ENCODE results near the gene EPHA4. TPM values are rescaled to one million over a fixed set of nuclear protein-coding genes. Genes with fewer than 3 reads are reported as not detected.

Gene EPHA4
- total RNA-seq, 4 donors from 2014 or later = 10.2 to 42.2 (median 20.6) TPM

- WGBS, 2 donors = 91 to 94% methylated on average over 5 of the region's 5 CpGs
- H3K36me3 ChIP-seq = no peaks in the 10 kb centered on the region
- H3K27me3 ChIP-seq = no peaks in the 10 kb centered on the region
- TF ChIP-seq EP300 (IDR thresholded peaks at IDR 0.05) (no peak), CTCF (IDR thresholded peaks at IDR 0.05) (no peak), POLR2A (IDR thresholded peaks at IDR 0.05) (no peak)
- no peaks in the 10 kb centered on the region for H3K9me3 ChIP-seq
- DNase-seq (ENCODE audit: low spot score in 2 of 2) = no peak
- no peak overlapping the region for H3K4me3 ChIP-seq
- no peaks in the 10 kb centered on the region for H3K4me1 ChIP-seq
- no peak overlapping the region for H3K27ac ChIP-seq
Measured at GRCh38 chr2:221485503-221485870, 86.6 kb downstream of the EPHA4 start.

DNA sequence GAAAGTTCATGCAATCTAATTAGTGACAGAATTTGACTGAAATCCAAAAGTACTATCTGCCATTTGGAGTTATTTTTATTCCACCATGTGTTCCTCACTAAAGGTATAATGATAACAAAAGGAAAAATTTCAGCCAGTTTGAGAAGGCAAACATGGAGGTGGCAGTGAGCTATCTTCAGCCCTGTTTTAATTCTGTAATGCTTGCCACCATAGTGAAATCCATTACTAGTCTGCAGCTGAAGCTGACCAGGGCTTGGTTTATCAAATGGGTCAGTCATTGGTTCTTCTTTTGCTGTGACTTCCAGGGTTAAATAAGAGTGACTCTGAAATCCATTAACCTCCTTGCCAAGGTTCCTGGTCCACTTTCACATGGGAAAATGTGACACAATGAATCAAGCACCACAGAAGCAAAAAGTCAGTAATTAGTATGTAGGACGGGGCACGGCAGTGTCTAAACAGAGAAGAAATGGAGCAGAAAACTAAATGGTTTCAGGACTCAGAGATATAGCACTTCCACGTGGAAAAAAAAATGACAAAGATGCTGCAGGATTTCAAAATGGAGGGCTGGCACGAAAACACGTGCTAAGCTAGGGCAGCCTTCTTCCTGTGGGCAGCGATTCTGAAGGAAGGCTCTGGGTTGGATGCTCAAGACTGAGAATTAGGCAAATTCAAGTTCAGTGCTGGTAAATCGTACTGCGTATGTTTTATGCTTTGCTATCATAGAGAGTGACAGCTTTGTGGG is 87.2 kb downstream of the EPHA4 start:
- no peak for DNase-seq (ENCODE audit: low spot score in 2 of 2)
- Histone ChIP-seq H3K4me1 (no peaks in the 10 kb centered on the region), H3K9me3 (no peaks in the 10 kb centered on the region), H3K4me3 (no peak overlapping the region), H3K27ac (no peak overlapping the region), H3K36me3 (no peaks in the 10 kb centered on the region), H3K27me3 (no peaks in the 10 kb centered on the region)
- TF ChIP-seq EP300 (IDR thresholded peaks at IDR 0.05) (no peak), POLR2A (IDR thresholded peaks at IDR 0.05) (no peak), CTCF (IDR thresholded peaks at IDR 0.05) (no peak)
- 88 to 94% methylated on average over 8 of the region's 8 CpGs for WGBS, 2 donors

GRCh38 chr2:221482666-221483455 is 89.2 kb downstream of the EPHA4 start:
- Histone ChIP-seq H3K27me3 (no peaks in the 10 kb centered on the region), H3K4me1 (no peaks in the 10 kb centered on the region), H3K36me3 (no peaks in the 10 kb centered on the region), H3K27ac (no peak overlapping the region), H3K9me3 (no peaks in the 10 kb centered on the region), H3K4me3 (no peak overlapping the region)
- DNase-seq (ENCODE audit: low spot score in 2 of 2) = no peak
- WGBS, 2 donors = 41 to 54% methylated on average over 12 of the region's 12 CpGs
- TF ChIP-seq EP300 (IDR thresholded peaks at IDR 0.05) (no peak), CTCF (IDR thresholded peaks at IDR 0.05) (no peak), POLR2A (IDR thresholded peaks at IDR 0.05) (no peak)

DNA sequence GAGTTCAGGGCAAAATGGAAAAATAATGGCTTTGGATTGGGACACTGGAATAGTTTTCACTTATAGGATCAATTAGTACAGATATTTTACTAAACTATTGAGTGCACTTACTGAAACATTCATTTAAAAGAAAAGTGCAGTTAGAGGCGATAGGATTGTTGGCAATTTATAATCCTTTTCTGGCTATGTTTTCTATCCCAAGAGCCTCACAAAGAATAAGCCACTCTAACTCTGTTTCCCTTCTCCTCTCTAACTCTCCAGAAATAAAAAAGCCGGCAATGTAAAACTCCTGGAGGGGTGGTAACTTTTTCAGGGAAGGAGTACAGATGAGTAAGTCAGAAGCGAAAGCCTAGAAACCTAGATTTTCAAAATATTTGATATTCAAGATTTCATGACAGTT is 91.3 kb downstream of the EPHA4 start:
- no peak for DNase-seq (ENCODE audit: low spot score in 2 of 2)
- TF ChIP-seq CTCF (IDR thresholded peaks at IDR 0.05) (no peak), POLR2A (IDR thresholded peaks at IDR 0.05) (no peak), EP300 (IDR thresholded peaks at IDR 0.05) (no peak)
- Histone ChIP-seq H3K36me3 (no peaks in the 10 kb centered on the region), H3K4me1 (no peaks in the 10 kb centered on the region), H3K4me3 (no peak overlapping the region), H3K27me3 (no peaks in the 10 kb centered on the region), H3K9me3 (peaks cover 0 to 2% (median 0%) of the 10 kb centered on the region in 4 donors), H3K27ac (no peak overlapping the region)
- 85 to 91% methylated on average over 3 of the region's 3 CpGs for WGBS, 2 donors

DNA sequence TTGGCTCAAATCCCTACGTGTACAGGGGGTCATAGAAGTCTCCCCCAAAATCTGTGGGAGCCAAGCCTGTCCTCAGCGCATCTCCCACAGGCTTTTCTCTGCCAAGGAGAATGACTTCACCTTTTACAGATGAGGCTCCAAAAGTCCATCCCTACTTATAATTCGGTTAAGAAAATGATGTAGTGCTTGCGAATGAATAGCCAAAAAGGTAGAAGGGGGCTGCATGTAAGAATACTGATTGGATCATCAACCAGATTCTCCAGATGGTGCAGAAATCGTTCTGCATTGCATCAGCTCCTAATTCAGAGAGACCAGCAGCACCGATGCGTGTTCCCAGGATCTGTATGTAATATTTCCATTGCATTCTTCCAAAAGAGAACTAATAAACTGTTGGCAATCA is 91.9 kb downstream of the EPHA4 start:
- WGBS, 2 donors = 78 to 88% methylated on average over 7 of the region's 7 CpGs
- H3K9me3 ChIP-seq = peaks cover 0 to 2% (median 0%) of the 10 kb centered on the region in 4 donors
- no peaks in the 10 kb centered on the region for H3K27me3 ChIP-seq
- no peaks in the 10 kb centered on the region for H3K4me1 ChIP-seq
- H3K27ac ChIP-seq = no peak overlapping the region
- no peak overlapping the region for H3K4me3 ChIP-seq
- TF ChIP-seq CTCF (IDR thresholded peaks at IDR 0.05) (no peak), EP300 (IDR thresholded peaks at IDR 0.05) (no peak), POLR2A (IDR thresholded peaks at IDR 0.05) (no peak)
- no peaks in the 10 kb centered on the region for H3K36me3 ChIP-seq
- no peak for DNase-seq (ENCODE audit: low spot score in 2 of 2)
